Fibroblast of mammary gland (primary cell): ENCODE data around the gene UTS2R.

ENCODE experiments used
- DNase-seq: peaks from one replicate; pipeline ENCODE4 v3.0.0-alpha.2; 2010; ENCODE audit warnings: low read depth
- H3K4me3 ChIP-seq: 2 replicates; pipeline ENCODE4 v1.5.1; 2011; ENCODE audit warnings: low read depth, mild to moderate bottlenecking, low read length, moderate library complexity; ENCODE audit not compliant: control insufficient read depth
- TF ChIP-seq, protein P1 (sequence below): conservative IDR thresholded peaks from 2 replicates; pipeline ENCODE4 v1.5.1; 2011; ENCODE audit warnings: low read depth, low read length, inconsistent platforms; ENCODE audit not compliant: control insufficient read depth, insufficient read depth

UTS2R gene

DNA sequence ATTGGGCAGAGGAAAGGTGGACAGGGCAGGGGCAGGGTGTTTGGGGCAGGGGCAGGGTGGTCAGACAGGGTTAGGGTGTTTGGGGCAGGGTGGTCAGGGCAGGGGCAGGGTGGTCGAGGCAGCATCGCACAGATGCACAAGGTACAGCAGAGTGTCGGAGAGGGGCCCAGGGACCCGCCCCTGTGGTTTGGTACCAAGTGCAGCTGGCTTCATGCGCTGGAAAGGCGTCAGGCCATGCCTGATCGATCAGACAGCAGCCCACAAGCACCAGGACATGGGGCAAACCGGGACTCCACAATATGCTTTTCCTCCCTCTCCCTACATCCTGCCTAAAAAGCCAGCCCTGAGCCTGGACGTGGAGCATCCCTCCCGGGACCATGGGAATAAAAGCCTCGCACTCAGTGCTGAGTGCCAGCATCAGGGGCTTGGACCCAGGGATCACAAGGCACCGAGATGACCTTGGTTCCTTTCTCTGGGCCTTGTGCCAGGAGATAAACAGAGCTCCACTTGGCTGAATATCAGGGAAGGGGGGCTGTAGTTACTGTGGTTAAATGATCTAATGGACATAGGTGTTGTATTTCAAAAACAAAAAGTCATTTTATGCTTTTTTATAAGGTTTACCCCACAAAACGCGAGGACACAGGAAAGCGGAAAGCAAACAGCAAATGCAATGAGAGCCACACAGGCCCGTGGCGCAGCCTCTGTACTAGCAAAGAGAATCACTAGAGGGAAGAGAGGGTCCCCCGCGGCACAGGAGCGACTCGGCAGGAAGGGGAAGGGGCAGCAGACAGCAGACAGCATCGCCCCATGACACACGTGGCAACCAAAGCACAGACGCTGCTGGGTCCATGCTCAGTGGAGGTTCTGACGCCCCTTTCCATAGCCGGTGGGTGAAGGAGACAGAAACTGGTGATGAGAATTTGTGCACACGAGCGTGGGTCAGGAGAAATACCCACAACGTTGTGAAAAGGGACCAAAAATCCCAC is 41.3 kb downstream of the UTS2R start:
- H3K4me3 ChIP-seq, result no peak overlapping the region
- no peak for DNase-seq
- TF ChIP-seq, protein P1, sequence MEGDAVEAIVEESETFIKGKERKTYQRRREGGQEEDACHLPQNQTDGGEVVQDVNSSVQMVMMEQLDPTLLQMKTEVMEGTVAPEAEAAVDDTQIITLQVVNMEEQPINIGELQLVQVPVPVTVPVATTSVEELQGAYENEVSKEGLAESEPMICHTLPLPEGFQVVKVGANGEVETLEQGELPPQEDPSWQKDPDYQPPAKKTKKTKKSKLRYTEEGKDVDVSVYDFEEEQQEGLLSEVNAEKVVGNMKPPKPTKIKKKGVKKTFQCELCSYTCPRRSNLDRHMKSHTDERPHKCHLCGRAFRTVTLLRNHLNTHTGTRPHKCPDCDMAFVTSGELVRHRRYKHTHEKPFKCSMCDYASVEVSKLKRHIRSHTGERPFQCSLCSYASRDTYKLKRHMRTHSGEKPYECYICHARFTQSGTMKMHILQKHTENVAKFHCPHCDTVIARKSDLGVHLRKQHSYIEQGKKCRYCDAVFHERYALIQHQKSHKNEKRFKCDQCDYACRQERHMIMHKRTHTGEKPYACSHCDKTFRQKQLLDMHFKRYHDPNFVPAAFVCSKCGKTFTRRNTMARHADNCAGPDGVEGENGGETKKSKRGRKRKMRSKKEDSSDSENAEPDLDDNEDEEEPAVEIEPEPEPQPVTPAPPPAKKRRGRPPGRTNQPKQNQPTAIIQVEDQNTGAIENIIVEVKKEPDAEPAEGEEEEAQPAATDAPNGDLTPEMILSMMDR, result no peak

DNA sequence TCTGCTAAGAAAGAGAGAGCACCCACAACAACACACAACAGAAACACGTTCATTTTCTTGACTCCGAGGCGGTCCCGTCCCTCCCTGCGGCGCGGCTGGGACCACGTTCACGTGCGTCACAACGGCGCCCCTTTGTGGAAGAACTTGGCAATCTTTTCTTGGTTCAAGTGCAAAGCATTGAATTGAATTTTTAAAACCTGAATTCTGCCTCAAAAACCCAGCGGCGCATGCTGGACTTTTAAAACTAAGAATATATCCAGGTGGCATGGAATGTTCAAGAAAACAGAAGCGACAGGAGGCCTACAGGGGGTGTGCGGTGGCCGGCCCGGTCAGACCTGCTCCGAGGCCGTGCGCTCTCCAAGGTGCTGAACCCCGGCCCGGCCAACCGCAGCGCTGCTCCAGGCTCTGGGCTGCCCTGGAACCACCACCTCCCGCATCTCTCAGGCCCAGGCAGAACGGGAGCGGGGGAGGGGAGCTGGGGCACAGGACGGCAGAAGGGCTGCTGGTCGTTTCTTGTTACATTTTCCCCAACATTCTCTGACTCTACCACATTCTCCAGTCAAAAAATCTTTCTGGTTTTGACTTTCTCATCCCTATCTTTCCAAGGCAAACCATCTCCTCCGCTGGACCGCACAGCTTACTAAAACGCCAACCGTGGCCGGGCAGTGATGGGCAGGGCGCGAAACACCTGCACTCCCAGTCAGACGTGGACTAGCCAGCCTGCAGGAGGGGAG is 43.1 kb downstream of the UTS2R start:
- no peak overlapping the region for H3K4me3 ChIP-seq
- peak; percentile 73 for DNase-seq
- TF ChIP-seq, protein P1, result peak; percentile 66

DNA sequence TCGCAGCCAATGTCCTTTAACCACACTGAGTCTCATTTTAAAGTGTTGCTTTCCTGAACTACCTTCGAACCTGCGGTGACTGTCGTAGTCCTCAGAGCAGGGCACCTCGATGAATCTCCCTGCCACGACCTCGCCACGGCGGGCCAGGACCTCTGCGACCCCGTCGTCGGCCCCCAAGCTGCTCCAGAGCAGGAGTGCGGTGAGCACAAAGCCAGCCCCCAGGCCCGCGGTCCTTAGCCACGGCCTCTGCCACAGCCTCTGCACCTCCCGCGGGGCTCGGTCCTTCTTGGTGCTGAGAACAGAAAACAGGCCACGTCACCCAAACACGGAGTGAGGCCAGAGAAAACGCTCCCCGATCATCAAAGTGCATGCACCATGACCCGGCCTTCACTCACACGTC is 43.8 kb downstream of the UTS2R start:
- no peak overlapping the region for H3K4me3 ChIP-seq
- DNase-seq, result no peak
- TF ChIP-seq, protein P1, result no peak

DNA sequence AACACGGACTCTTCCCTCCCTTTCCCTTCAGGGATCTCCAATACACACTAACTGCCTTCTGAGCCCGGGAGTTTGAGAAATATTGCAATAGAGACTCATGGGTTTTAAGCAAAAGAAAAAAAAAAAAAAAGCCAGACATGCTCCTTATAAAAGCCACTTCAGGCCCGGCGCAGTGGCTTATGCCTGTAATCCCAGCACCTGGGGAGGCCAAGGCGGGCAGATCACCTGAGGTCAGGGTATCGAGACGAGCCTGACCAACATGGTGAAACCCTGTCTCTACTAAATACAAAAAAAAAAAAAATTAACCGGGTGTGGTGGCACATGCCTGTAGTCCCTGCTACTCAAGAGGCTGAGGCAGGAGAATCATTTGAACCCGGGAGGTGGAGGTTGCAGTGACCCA is 44.2 kb downstream of the UTS2R start:
- TF ChIP-seq, protein P1, result no peak
- no peak overlapping the region for H3K4me3 ChIP-seq

DNA sequence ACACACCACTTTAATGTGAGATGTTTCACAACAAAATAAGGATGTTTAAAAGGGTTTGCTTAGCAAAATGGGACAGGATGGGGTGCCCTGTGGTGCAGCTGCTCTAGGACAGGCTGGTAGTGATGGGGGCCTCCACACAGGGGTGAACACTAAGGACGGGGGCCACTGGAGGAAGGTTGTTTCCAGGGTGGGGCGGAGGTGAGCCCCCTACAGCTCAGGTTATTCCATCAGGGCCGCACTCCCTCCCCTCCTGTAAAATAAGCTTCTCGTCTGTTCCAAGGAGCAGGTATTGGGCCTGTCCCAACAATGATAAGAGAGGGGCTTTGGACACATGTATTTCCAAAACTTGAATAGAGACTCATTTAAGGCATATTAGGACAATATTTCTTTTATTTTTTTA is 44.7 kb downstream of the UTS2R start:
- DNase-seq, result no peak
- TF ChIP-seq, protein P1, result no peak
- H3K4me3 ChIP-seq, result no peak overlapping the region

More for the DNA sequence above, 44.2 kb downstream of the UTS2R start:
- DNase-seq, result no peak

DNA sequence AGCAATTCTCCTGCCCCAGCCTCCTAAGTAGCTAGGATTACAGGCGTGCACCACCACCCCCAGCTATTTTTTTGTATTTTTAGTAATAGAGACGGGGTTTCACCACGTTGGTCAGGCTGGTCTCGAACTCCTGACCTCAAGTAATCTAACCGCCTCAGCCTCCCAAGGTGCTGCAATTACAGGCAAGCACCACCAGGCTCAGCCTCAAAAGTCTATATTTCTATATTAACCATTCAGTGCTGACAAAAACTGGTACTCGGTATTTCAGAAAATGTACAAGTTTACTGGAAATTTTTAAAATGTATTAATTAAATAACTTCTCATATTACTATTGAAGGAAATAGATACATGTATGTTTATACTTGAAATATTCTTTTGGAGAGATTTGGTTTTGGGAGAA is 45.2 kb downstream of the UTS2R start:
- TF ChIP-seq, protein P1, result peak; percentile 11
- no peak overlapping the region for H3K4me3 ChIP-seq
- no peak for DNase-seq
